ENCODE measurements around the gene UBE2I.

DNA sequence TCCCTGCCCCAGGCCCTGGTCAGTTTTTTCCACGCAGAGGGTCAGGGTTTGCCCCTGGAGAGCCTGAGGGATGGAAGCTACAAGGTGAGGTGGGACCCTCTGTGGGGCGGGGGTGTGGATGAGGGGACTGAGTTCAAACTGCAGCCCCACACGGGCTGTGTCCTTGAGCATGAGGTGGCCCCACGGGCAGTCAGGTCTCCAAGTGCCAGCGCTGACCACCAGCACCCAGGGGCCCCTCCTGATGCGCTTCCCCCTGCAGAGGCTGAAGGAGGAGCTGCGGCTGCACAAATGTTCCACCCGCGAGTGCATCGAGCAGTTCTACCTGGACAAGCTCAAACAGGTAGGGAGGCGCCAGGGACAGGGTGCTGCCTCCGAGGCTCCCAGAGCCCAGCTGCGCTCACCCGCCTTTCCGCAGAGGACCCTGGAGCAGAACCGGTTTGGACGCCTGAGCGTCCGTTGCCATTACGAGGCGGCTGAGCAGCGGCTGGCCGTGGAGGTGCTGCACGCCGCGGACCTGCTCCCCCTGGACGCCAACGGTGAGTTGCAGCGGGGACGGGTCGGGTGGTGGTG, 37.9 kb downstream of the UBE2I start:
- TF ChIP-seq, protein P1, sequence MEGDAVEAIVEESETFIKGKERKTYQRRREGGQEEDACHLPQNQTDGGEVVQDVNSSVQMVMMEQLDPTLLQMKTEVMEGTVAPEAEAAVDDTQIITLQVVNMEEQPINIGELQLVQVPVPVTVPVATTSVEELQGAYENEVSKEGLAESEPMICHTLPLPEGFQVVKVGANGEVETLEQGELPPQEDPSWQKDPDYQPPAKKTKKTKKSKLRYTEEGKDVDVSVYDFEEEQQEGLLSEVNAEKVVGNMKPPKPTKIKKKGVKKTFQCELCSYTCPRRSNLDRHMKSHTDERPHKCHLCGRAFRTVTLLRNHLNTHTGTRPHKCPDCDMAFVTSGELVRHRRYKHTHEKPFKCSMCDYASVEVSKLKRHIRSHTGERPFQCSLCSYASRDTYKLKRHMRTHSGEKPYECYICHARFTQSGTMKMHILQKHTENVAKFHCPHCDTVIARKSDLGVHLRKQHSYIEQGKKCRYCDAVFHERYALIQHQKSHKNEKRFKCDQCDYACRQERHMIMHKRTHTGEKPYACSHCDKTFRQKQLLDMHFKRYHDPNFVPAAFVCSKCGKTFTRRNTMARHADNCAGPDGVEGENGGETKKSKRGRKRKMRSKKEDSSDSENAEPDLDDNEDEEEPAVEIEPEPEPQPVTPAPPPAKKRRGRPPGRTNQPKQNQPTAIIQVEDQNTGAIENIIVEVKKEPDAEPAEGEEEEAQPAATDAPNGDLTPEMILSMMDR (IDR thresholded peaks at IDR 0.05), result no peak
- TF ChIP-seq POLR2AphosphoS5 (IDR thresholded peaks at IDR 0.05) (peak; percentile 18), POLR2A (IDR thresholded peaks at IDR 0.05) (no peak)

Data from prostate gland (tissue), 2 donors.